Transverse colon (tissue), 4 donors: Measurements from ENCODE around the gene HNRNPUL2.

ENCODE experiments used
- CTCF ChIP-seq, 5 experiments: fragments of 200-600 bp in 3 of 5; fragments of 450-650 bp in 2 of 5; sonication (generic) in 3 of 5; IDR thresholded peaks; 1 replicate in 2 of 5; 2 replicates in 3 of 5; pipeline ENCODE4 v1.5.1; 2016 to 2017; ENCODE audit warnings: antibody characterized with exemption in 5 of 5, inconsistent platforms in 3 of 5, mild to moderate bottlenecking in 2 of 5, moderate library complexity in 1 of 5
- POLR2A ChIP-seq: fragments of 450-650 bp; IDR thresholded peaks from one replicate; pipeline ENCODE4 v1.6.1; 2016; ENCODE audit warnings: antibody characterized with exemption, mild to moderate bottlenecking, moderate library complexity
- POLR2AphosphoS5 ChIP-seq, 3 donors: sonication (generic); formaldehyde crosslinking; IDR thresholded peaks; one replicate each; pipeline ENCODE4 v1.6.1; 2016; ENCODE audit warnings: antibody characterized with exemption in 3 of 3

- no peak for TF ChIP-seq POLR2A
- no peak for TF ChIP-seq CTCF (IDR thresholded peaks at IDR 0.05)
- no peak for TF ChIP-seq POLR2AphosphoS5 (IDR thresholded peaks at IDR 0.05)
Observed at GRCh38 chr11:62726156-62726914, 922 bp downstream of the HNRNPUL2 start.
